PFSK-1 (cell line): ENCODE results near the gene UGGT1.

Experiments
- POLR2AphosphoS5 ChIP-seq: IDR thresholded peaks from 2 replicates; pipeline ENCODE4 v1.6.1; 2012; ENCODE audit warnings: low read depth, mild to moderate bottlenecking, control low read depth, low read length, moderate library complexity
- TAF1 ChIP-seq: IDR thresholded peaks from 2 replicates; pipeline ENCODE4 v1.6.1; 2012; ENCODE audit warnings: low read length, control low read depth, borderline replicate concordance; ENCODE audit not compliant: insufficient read depth

- TF ChIP-seq POLR2AphosphoS5 (no peak), TAF1 (no peak)
Measured at GRCh38 chr2:128054104-128054885, 36.7 kb upstream of the UGGT1 start.
